ENCODE results near the gene ATCAY. TPM values are rescaled to one million over a fixed set of nuclear protein-coding genes. Genes with fewer than 3 reads are reported as not detected.

The ATCAY gene
- polyA plus RNA-seq, 1 experiment = 0.30 TPM

DNA sequence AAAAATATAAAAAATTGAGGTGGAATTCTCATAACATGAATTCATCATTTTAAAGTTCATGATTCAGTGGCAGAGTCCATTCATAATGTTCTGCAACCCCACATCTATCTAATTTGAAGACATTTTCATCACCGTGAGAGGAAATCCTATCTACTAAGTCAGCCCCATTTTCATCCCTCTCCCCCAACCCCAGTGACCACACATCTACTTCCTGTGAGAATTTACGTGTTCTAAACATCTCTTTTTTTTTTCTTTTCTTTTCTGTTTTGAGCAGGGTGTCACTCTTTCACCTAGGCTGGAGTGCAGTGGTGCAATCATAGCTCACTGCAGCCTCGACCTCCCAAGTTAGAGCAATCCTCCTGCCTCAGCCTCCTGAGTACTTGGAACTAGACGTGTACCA lies 17.5 kb downstream of the ATCAY start:
- no peak for DNase-seq (ENCODE audit: low read depth, low spot score)
- H3K4me3 ChIP-seq (ENCODE audit: low read depth, low read length) = no peak overlapping the region

GRCh38 chr19:3898426-3898825 lies 17.9 kb downstream of the ATCAY start:
- TF ChIP-seq, protein P1, sequence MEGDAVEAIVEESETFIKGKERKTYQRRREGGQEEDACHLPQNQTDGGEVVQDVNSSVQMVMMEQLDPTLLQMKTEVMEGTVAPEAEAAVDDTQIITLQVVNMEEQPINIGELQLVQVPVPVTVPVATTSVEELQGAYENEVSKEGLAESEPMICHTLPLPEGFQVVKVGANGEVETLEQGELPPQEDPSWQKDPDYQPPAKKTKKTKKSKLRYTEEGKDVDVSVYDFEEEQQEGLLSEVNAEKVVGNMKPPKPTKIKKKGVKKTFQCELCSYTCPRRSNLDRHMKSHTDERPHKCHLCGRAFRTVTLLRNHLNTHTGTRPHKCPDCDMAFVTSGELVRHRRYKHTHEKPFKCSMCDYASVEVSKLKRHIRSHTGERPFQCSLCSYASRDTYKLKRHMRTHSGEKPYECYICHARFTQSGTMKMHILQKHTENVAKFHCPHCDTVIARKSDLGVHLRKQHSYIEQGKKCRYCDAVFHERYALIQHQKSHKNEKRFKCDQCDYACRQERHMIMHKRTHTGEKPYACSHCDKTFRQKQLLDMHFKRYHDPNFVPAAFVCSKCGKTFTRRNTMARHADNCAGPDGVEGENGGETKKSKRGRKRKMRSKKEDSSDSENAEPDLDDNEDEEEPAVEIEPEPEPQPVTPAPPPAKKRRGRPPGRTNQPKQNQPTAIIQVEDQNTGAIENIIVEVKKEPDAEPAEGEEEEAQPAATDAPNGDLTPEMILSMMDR (IDR thresholded peaks at IDR 0.05; ENCODE audit: low read depth, low read length) = no peak
- ChIA-PET CTCF (no interaction called here), POLR2A (no interaction called here)
- Histone ChIP-seq H3K27me3 (ENCODE audit: control insufficient read depth, insufficient read depth, low read length) (peaks cover 2% of the 10 kb centered on the region), H3K27ac (ENCODE audit: low read depth, low read length) (no peak overlapping the region), H3K9me3 (ENCODE audit: control insufficient read depth, insufficient read depth, low read length) (peaks cover 7% of the 10 kb centered on the region), H3K4me3 (ENCODE audit: low read depth, low read length) (no peak overlapping the region)
- no peak for DNase-seq (ENCODE audit: low read depth, low spot score)

More for the DNA sequence above, 17.5 kb downstream of the ATCAY start:
- Histone ChIP-seq H3K27ac (ENCODE audit: low read depth, low read length) (no peak overlapping the region), H3K27me3 (ENCODE audit: control insufficient read depth, insufficient read depth, low read length) (no peaks in the 10 kb centered on the region), H3K9me3 (ENCODE audit: control insufficient read depth, insufficient read depth, low read length) (peaks cover 7% of the 10 kb centered on the region)
- TF ChIP-seq, protein P1 (IDR thresholded peaks at IDR 0.05; ENCODE audit: low read depth, low read length) = no peak
- ChIA-PET POLR2A (no interaction called here), CTCF (no interaction called here)

DNA sequence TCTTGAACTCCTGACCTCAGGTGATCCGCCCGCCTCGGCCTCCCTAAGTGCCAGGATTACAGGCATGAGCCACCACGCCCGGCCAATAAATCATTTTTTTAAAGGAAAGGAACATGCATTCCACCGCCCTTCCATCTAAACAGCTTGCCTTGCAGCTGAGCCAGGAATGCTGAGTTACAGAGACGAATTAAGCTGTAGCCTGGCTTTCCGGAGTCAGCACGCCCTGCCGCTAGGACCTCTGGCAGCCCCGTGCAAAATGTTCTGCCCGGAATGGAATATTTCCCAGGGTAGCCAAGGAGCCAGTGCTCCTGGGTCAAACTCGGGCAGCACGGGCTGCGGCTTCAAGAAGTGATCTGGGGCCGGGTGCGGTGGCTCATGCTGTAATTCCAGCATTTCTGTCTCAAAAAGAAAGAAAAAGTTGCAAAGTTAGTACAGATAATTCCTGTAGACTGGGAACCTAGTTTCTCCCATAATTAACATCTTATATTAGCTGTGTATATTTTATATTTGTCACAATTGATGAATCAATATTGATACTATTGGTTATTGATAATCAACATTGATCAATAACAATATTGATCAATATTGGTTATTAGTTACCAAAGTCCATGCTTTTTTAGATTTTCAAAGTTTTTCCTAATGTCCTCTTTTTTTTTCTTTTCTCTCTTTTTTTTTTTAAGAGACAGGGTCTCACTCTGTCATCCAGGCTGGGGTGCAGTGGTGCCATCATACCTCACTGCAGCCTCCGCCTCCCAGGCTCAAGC lies 19.2 kb downstream of the ATCAY start:
- ChIA-PET POLR2A (no interaction called here), CTCF (no interaction called here)
- Histone ChIP-seq H3K27ac (ENCODE audit: low read depth, low read length) (no peak overlapping the region), H3K27me3 (ENCODE audit: control insufficient read depth, insufficient read depth, low read length) (peaks cover 2% of the 10 kb centered on the region), H3K9me3 (ENCODE audit: control insufficient read depth, insufficient read depth, low read length) (peaks cover 7% of the 10 kb centered on the region), H3K4me3 (ENCODE audit: low read depth, low read length) (no peak overlapping the region)
- no peak for DNase-seq (ENCODE audit: low read depth, low spot score)
- TF ChIP-seq, protein P1 (IDR thresholded peaks at IDR 0.05; ENCODE audit: low read depth, low read length) = no peak

DNA sequence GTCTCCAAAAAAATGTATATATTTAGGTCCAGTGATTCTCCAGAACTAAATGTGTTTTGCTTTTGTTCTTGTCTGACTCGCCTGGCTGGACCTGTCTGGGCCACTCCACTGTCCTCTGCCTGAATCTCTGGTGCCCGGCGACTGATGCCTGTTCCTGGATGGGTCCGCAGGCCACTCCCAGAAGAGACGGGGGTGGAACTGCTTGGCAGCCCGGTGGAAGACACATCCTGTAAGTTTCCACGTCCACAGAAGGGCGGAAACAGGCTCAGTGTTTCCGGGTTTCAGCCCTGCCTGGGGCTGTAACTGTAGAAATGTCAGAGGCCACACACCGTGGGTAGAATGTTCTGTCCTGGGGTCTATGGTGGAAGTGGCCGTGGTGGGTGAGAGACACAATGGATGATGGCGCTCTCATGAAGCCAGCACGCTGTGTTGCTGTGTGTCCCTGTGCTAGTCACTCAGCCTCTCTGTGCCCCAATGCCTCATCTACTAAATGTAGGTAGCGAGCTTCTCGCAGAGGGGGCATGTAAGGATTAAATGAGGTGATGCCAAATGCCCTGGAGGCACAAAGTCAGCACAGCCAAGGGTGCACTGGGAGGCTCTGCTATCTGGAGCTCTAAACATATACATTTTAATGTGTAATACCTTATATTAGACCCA lies 22.0 kb downstream of the ATCAY start:
- ChIA-PET CTCF (no interaction called here), POLR2A (no interaction called here)
- TF ChIP-seq, protein P1 (IDR thresholded peaks at IDR 0.05; ENCODE audit: low read depth, low read length) = no peak
- Histone ChIP-seq H3K27ac (ENCODE audit: low read depth, low read length) (no peak overlapping the region), H3K9me3 (ENCODE audit: control insufficient read depth, insufficient read depth, low read length) (peaks cover 8% of the 10 kb centered on the region), H3K27me3 (ENCODE audit: control insufficient read depth, insufficient read depth, low read length) (peaks cover 2% of the 10 kb centered on the region), H3K4me3 (ENCODE audit: low read depth, low read length) (no peak overlapping the region)
- no peak for DNase-seq (ENCODE audit: low read depth, low spot score)

DNA sequence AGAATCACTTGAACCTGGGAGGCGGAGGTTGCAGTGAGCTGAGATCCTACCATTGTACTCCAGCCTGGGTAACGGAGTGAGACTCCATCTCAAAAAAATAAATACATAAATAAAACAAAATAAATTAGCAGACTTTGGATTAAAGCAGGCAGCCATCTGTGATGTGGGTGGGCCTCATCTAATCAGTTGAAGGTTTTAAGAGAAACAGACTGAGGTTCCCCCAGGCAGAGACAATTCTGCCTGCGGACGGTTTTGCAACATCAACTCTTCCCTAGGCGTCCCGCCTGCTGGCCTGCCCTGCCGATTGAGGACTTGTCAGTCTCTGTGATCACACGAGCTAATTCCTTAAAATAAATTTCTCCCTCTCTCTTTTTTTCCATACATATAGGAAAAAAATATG lies 23.7 kb downstream of the ATCAY start:
- TF ChIP-seq, protein P1 (IDR thresholded peaks at IDR 0.05; ENCODE audit: low read depth, low read length) = no peak
- H3K4me3 ChIP-seq (ENCODE audit: low read depth, low read length) = no peak overlapping the region
- no peak overlapping the region for H3K27ac ChIP-seq (ENCODE audit: low read depth, low read length)
- POLR2A ChIA-PET = no interaction called here
- peaks cover 6% of the 10 kb centered on the region; the same call in 1 of the 2 replicates for H3K9me3 ChIP-seq (ENCODE audit: control insufficient read depth, insufficient read depth, low read length)
- no peak for DNase-seq (ENCODE audit: low read depth, low spot score)
- CTCF ChIA-PET = no interaction called here
- peaks cover 2% of the 10 kb centered on the region for H3K27me3 ChIP-seq (ENCODE audit: control insufficient read depth, insufficient read depth, low read length)

All from AG04450 (cell line).